SIG-M5 (cell line): ENCODE measurements around the gene KRTAP10-6.
"Not testable (repeated sequence)": the region's sequence is repeated elsewhere in the genome, so short reads cannot be mapped to it uniquely, and the experiment has no call there.

ENCODE experiments used
- DNase-seq: peaks from one replicate; lab custom pipeline; 2025; lab: John Stamatoyannopoulos, UW

Gene KRTAP10-6

GRCh38 chr21:44599264-44600029, 7.1 kb upstream of the KRTAP10-6 start:
- no peak for DNase-seq

DNA sequence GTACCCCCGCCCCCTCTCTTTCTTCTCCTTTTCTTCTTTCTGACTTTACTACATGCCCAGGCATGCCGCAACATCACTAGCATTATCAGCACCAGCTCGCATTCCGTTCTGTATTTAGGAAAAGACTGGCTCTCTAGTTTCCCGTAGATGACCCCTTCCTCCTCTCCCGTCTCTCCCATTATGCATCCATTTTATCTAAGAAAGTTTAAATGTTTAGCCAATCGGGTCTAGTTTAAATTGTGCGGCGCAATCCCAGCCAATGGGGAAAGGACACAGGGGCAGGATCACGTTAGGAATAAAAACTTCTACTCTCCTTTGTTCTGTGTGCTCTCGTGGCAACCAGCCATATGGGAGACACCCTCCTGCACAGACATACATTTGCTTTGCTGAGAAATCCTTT, 5.8 kb upstream of the KRTAP10-6 start:
- DNase-seq: no peak

DNA sequence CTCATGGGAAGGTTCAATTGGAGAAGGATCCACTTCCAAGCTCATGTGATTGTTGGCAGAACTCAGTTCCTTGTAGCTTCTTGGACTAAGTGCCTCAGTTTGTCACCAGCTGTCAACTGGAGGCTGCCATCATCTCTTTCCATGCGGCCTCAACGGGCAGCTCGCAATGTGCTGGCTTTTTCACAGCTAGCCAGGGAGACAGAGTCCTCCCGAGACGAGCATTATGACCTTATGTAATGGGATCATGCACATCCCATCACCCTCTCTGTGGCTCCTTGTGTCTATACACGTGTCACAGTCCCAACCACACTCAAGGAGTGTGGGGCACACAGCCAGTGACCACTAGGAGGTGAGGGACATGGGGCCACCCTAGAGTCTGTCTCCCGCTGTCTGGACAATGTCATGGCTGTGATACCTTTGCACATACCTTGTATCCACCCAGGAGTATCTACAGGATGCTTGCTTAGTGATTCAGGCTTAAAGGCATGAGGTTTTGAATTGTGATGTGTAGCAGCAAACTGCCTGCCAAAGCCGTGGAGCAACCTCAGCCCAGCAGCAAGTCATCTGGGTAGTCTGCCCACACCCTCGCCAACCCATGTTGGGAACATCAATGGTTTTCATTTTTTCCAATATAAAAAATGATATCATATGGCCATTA, 3.9 kb upstream of the KRTAP10-6 start:
- no peak for DNase-seq

GRCh38 chr21:44595524-44595923, 3.2 kb upstream of the KRTAP10-6 start:
- no peak for DNase-seq

GRCh38 chr21:44594406-44594916, 2.2 kb upstream of the KRTAP10-6 start:
- no peak for DNase-seq

DNA sequence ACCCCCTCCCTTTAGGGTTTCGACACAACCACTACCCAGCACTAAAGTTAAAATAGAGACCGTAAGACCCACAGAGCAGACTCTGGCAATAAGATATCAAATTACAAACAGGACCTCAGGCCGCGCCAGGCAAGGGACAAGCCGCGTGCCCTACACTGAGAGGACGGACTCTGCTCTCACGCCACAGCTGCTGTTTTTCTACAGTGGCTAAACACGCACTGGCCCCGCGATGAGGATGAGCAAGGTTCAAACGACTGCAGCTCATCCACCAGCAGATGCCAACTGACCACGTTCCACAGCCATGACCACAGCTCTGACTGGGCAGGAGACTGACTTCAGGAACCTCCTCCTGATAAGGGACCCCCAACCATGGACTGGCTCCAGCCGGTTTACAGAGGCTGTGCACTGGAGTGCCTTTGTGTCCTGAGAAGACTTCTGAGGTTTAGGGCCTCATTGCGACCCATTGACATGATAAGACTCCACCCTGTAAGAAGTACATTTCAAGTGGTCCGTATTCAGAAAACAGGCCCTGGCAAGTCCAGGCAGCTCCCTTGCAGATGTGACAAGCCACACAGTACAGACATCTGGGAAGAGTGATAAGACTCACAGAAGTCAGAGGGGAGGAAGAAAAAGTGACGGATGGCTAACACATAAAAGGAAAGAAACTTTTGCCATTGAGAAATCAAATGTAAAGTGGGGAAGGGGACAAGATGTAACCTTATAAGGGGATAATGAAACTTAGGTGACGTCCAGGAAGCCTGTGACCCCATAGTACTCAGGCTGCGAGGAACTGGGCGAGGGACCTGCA, 1.5 kb upstream of the KRTAP10-6 start:
- no peak for DNase-seq

- DNase-seq: not testable (repeated sequence)
Observed at GRCh38 chr21:44591801-44592130, 539 bp downstream of the KRTAP10-6 start.

DNA sequence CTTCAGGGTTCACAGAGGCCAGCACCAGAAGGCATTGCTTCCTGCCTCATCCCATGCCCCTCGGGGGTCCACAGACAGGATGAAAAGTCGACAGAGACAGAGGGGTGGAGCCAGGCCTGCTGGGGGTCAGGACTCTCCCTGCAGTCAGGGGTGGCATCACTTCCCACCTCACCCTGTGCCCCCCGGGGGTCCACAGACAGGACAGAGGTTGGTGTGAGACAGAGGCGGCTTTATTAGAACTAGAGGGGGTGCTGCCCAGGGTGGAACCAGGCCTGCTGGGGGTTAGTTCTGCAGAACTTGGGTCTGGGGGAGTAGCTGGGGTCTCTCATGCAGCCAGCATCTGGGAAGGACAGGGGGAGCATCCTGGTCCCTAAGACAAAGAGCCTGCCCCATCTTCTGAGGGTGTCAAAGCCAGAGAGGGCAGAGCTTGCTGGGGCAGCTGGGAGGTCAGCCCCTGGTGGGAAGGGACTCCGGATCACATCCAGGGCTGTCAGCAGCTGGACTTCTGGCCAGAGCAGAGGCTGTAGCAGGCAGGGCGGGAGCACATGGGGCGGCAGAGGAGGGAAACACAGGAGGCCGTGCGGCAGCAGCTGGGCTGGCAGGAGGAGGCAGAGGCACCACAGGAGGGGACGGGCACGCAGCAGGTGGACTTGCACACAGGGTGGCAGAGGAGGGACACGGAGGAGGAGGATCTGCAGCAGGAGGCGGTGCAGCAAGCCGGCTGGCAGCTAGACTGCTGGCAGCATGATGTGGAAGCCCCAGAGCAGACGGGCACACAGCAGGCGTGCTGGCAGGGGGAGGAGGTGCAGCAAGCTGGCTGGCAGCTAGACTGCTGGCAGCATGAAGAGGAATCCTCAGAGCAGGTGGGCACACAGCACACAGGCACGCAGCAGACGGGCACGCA, 1.2 kb downstream of the KRTAP10-6 start:
- DNase-seq: not testable (repeated sequence)

DNA sequence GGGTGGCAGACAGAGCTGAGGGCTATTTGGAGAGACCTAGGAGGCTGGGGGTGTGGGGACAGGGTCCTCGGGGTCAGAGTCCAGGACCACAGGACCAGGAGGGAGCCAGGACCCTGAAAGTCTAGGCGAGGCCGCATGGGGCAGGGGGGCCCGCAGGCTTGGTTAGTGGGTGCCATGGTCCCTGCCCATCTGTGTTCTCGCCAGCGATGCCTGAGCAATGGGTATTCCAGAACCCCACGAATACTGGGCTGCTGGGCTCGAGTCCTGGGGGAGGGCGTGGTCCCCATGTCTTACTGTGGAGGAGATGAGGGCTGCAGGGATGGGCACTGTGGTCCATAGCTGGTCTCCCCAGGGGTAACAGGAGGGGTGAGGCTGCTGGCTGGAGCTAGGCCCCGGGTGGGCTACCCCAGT, 2.0 kb downstream of the KRTAP10-6 start:
- DNase-seq: no peak

GRCh38 chr21:44589586-44590305, 2.6 kb downstream of the KRTAP10-6 start:
- no peak for DNase-seq

- no peak for DNase-seq
Observed at GRCh38 chr21:44589094-44589493, 3.2 kb downstream of the KRTAP10-6 start.

DNA sequence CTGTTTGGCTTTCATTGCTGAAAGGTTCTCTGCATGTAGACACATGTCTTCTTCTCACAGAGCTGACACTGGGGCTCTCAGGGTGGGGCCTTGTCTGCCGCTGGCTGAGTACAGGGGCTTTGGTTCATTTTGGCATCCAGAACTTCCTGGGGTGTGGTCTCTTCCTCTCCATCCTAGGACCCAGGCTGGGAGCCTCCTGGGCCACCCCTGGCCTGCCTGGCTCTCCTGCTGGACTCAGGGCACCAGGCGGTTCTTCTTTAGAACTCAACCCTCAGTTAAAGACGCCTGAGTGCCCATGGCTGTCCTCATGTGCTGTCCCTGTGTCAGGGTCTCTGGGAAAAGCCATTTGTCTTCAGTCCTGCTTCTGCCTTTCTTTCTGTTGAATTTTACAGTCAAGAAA, 6.4 kb downstream of the KRTAP10-6 start:
- DNase-seq: no peak

- no peak for DNase-seq
Observed at GRCh38 chr21:44583800-44584147, 8.5 kb downstream of the KRTAP10-6 start.

DNA sequence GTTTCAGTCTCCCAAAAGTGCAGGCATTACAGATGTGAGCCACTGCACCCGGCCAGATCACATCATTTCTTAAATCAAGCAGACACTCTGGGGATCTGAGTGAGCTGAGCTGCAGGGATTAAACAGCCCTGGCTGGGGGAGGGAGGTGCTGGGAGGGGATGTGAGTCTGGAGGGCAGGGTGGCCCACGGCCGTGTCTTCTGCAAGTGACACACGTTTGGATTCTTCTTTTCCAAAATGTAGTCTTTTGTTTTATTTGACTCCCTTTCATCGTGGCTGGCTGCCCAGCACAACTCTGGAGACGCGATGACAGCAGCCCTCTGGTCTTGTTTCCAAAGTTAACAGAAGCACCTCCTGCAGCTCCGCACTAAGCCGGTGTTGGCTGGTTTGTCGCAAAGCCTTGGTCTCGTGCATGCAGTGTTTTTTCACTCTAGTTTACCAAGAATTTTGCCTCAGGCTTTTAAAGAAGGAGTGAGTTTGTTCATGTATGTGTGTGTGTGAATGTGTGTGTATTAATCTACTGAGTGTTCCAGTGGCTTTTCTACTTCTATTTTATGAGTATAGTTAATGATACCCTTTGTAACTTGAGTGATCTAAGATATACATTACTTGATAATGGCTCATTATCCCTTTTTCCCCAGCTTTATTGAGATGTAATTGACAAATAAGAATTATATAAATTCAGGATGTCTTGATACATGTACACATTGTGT, 9.1 kb downstream of the KRTAP10-6 start:
- no peak for DNase-seq

GRCh38 chr21:44582055-44582454, 10.2 kb downstream of the KRTAP10-6 start:
- DNase-seq: no peak

- no peak for DNase-seq
Observed at GRCh38 chr21:44581158-44581557, 11.1 kb downstream of the KRTAP10-6 start.

DNA sequence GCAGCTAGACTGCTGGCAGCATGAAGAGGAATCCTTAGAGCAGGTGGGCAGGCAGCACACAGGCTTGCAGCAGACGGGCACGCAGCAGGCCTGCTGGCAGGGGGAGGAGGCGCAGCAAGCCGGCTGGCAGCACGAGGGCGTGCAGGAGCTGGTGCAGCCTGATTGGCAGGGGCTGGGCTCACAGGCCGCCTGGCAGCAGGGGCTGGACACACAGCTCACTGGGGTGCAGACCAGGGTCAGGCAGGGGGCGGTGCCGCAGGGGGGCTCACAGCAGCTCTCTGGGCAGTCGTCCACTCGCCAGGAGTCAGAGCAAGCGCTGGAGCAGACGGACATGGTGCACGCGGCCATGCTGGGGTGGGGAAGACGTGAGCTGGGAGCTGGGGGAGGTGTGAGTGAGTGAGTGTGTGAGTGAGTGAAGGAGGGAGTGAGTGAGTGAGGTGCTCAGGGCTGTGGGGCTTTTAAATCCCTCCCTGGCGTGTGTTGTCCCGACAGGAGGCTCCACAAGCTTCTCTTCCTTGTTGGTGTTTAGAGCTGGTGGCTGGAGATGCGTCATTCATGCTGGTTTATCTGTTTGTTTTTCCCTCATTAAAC, 12.0 kb downstream of the KRTAP10-6 start, which contains the start of gene KRTAP10-5:
TSS of gene KRTAP10-5 (minus strand) at position 374 of the 591 bp plus-strand sequence. CDS start at position 348, 26 bp downstream.
- not testable (repeated sequence) for DNase-seq

GRCh38 chr21:44579833-44580144, 12.5 kb downstream of the KRTAP10-6 start:
- no peak for DNase-seq

DNA sequence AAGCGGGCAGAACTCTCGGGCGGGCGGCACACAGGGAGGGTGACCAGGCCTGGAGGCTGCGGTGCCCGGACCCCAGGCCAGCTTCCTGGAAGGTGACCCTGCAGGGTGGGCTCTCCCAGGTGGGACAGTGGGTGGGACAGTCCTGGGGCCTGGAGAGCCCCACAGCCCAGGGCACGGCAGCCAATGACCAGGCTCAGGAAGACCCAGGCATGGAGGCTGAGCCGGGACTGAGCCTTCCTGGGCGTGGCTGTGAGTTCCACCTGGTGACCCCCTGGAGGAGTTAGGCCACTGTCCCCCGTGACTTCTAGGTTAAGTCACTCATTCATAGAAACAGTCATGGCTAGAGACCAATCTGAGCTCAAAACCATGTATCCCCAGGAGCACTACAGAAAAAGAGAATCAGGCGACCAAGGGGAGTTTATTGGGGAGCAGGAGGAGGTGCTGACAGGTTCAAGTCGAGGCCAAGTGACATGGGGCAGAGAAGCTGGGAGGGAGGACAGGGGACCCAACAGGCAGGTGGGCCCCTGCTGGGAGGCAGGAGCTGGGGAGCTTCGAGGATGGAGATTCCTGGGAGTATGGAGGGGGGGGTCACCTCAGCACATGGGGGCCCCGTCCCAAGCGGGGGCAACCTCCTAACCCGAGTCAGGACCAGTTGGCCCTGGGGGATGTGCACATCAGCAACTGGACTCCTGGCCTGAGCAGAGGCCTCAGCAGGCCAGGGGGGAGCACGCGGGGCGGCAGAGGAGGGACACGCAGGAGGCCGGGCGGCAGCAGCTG, 13.1 kb downstream of the KRTAP10-6 start:
- no peak for DNase-seq
